Measurements from ENCODE around the gene PIGM.

The PIGM gene

GRCh38 chr1:159992161-159992560 lies 39.6 kb downstream of the PIGM start:
- H3K79me1 ChIP-seq (ENCODE audit: low read length): no peaks in the 10 kb centered on the region
- no CpG with 5 or more reads among the region's 1 CpG for WGBS (ENCODE audit: extremely low coverage, insufficient coverage, insufficient read length)

GRCh38 chr1:159991513-159991912 lies 40.3 kb downstream of the PIGM start:
- H4K91ac ChIP-seq (ENCODE audit: low read depth, low read length): no peak overlapping the region

More at GRCh38 chr1:159992161-159992560, 39.6 kb downstream of the PIGM start:
- Histone ChIP-seq H3K9me3 (ENCODE audit: insufficient read depth, low read depth, low read length) (no peaks in the 10 kb centered on the region), H3K18ac (ENCODE audit: low read length) (no peak overlapping the region), H2AK5ac (ENCODE audit: low read length) (no peak overlapping the region), H3K79me2 (ENCODE audit: control insufficient read depth, insufficient read depth, low read length, poor library complexity) (no peaks in the 10 kb centered on the region), H3K36me3 (ENCODE audit: control insufficient read depth in 1 of 2, insufficient read depth in 2 of 2, low read length in 2 of 2) (no peaks in the 10 kb centered on the region), H3K14ac (ENCODE audit: low read length) (no peak overlapping the region), H3K4me1 (ENCODE audit: control insufficient read depth in 1 of 2, insufficient read depth in 2 of 2, low read length in 2 of 2) (peaks cover 0 to 2% of the 10 kb centered on the region in 2 experiments), H3K9ac (ENCODE audit: low read length) (no peak overlapping the region), H3K27ac (ENCODE audit: low read depth, low read length) (no peak overlapping the region), H3K4me2 (ENCODE audit: low read length) (no peak overlapping the region), H4K91ac (ENCODE audit: low read depth, low read length) (no peak overlapping the region), H3K27me3 (ENCODE audit: insufficient read depth, low read length) (no peaks in the 10 kb centered on the region), H2BK120ac (ENCODE audit: insufficient read depth, low read length, poor library complexity) (no peak overlapping the region), H2BK5ac (ENCODE audit: low read depth, low read length, poor library complexity) (no peak overlapping the region), H2BK12ac (ENCODE audit: low read length) (no peak overlapping the region), H4K12ac (ENCODE audit: low read depth, low read length) (no peak overlapping the region), H3K23ac (ENCODE audit: low read length) (no peak overlapping the region), H2AFZ (ENCODE audit: insufficient read depth, low read length, poor library complexity) (no peak overlapping the region), H3K4me3 (ENCODE audit: low read depth, low read length) (no peak overlapping the region), H4K8ac (ENCODE audit: low read depth, low read length) (no peak overlapping the region), H3K4ac (ENCODE audit: low read depth, low read length) (no peak overlapping the region)
- DNase-seq: no peak

GRCh38 chr1:159990005-159990404 lies 41.8 kb downstream of the PIGM start:
- Histone ChIP-seq H2BK12ac (ENCODE audit: low read length) (no peak overlapping the region), H3K4me3 (ENCODE audit: low read depth, low read length) (no peak overlapping the region), H3K14ac (ENCODE audit: low read length) (no peak overlapping the region), H3K27me3 (ENCODE audit: insufficient read depth, low read length) (no peaks in the 10 kb centered on the region), H3K9ac (ENCODE audit: low read length) (no peak overlapping the region), H3K23ac (ENCODE audit: low read length) (no peak overlapping the region), H3K4me1 (ENCODE audit: control insufficient read depth in 1 of 2, insufficient read depth in 2 of 2, low read length in 2 of 2) (no peaks in the 10 kb centered on the region), H3K27ac (ENCODE audit: low read depth, low read length) (no peak overlapping the region), H2AK5ac (ENCODE audit: low read length) (no peak overlapping the region), H3K9me3 (ENCODE audit: insufficient read depth, low read depth, low read length) (no peaks in the 10 kb centered on the region), H3K4ac (ENCODE audit: low read depth, low read length) (no peak overlapping the region), H3K79me2 (ENCODE audit: control insufficient read depth, insufficient read depth, low read length, poor library complexity) (no peaks in the 10 kb centered on the region), H3K18ac (ENCODE audit: low read length) (no peak overlapping the region), H2AFZ (ENCODE audit: insufficient read depth, low read length, poor library complexity) (no peak overlapping the region), H4K12ac (ENCODE audit: low read depth, low read length) (no peak overlapping the region), H4K91ac (ENCODE audit: low read depth, low read length) (no peak overlapping the region), H3K79me1 (ENCODE audit: low read length) (no peaks in the 10 kb centered on the region), H3K4me2 (ENCODE audit: low read length) (no peak overlapping the region), H2BK120ac (ENCODE audit: insufficient read depth, low read length, poor library complexity) (no peak overlapping the region), H3K36me3 (ENCODE audit: control insufficient read depth in 1 of 2, insufficient read depth in 2 of 2, low read length in 2 of 2) (no peaks in the 10 kb centered on the region), H2BK5ac (ENCODE audit: low read depth, low read length, poor library complexity) (no peak overlapping the region), H4K8ac (ENCODE audit: low read depth, low read length) (no peak overlapping the region)
- WGBS (ENCODE audit: extremely low coverage, insufficient coverage, insufficient read length): no CpG with 5 or more reads among the region's 5 CpGs
- no peak for DNase-seq

More at GRCh38 chr1:159991513-159991912, 40.3 kb downstream of the PIGM start:
- Histone ChIP-seq H2AFZ (ENCODE audit: insufficient read depth, low read length, poor library complexity) (no peak overlapping the region), H3K18ac (ENCODE audit: low read length) (no peak overlapping the region), H3K9me3 (ENCODE audit: insufficient read depth, low read depth, low read length) (no peaks in the 10 kb centered on the region), H3K36me3 (ENCODE audit: control insufficient read depth in 1 of 2, insufficient read depth in 2 of 2, low read length in 2 of 2) (no peaks in the 10 kb centered on the region), H2BK5ac (ENCODE audit: low read depth, low read length, poor library complexity) (no peak overlapping the region), H3K4me3 (ENCODE audit: low read depth, low read length) (no peak overlapping the region), H3K23ac (ENCODE audit: low read length) (no peak overlapping the region), H3K27ac (ENCODE audit: low read depth, low read length) (no peak overlapping the region), H2BK120ac (ENCODE audit: insufficient read depth, low read length, poor library complexity) (no peak overlapping the region), H3K4me1 (ENCODE audit: control insufficient read depth in 1 of 2, insufficient read depth in 2 of 2, low read length in 2 of 2) (no peaks in the 10 kb centered on the region), H3K79me1 (ENCODE audit: low read length) (no peaks in the 10 kb centered on the region), H2AK5ac (ENCODE audit: low read length) (no peak overlapping the region), H3K9ac (ENCODE audit: low read length) (no peak overlapping the region), H3K79me2 (ENCODE audit: control insufficient read depth, insufficient read depth, low read length, poor library complexity) (no peaks in the 10 kb centered on the region), H4K12ac (ENCODE audit: low read depth, low read length) (no peak overlapping the region), H3K14ac (ENCODE audit: low read length) (no peak overlapping the region), H3K4me2 (ENCODE audit: low read length) (no peak overlapping the region), H4K8ac (ENCODE audit: low read depth, low read length) (no peak overlapping the region), H3K27me3 (ENCODE audit: insufficient read depth, low read length) (no peaks in the 10 kb centered on the region), H2BK12ac (ENCODE audit: low read length) (no peak overlapping the region), H3K4ac (ENCODE audit: low read depth, low read length) (no peak overlapping the region)
- peak in 1 of 2 donors; percentile 10 for DNase-seq
- WGBS (ENCODE audit: extremely low coverage, insufficient coverage, insufficient read length): no CpG with 5 or more reads among the region's 4 CpGs

- Histone ChIP-seq H2BK120ac (ENCODE audit: insufficient read depth, low read length, poor library complexity) (no peak overlapping the region), H3K27ac (ENCODE audit: low read depth, low read length) (no peak overlapping the region), H3K79me1 (ENCODE audit: low read length) (no peaks in the 10 kb centered on the region), H3K9ac (ENCODE audit: low read length) (no peak overlapping the region), H3K4ac (ENCODE audit: low read depth, low read length) (no peak overlapping the region), H3K27me3 (ENCODE audit: insufficient read depth, low read length) (no peaks in the 10 kb centered on the region), H3K9me3 (ENCODE audit: insufficient read depth, low read depth, low read length) (no peaks in the 10 kb centered on the region), H2BK12ac (ENCODE audit: low read length) (no peak overlapping the region), H3K18ac (ENCODE audit: low read length) (no peak overlapping the region), H2AFZ (ENCODE audit: insufficient read depth, low read length, poor library complexity) (no peak overlapping the region), H2BK5ac (ENCODE audit: low read depth, low read length, poor library complexity) (no peak overlapping the region), H3K4me1 (ENCODE audit: control insufficient read depth in 1 of 2, insufficient read depth in 2 of 2, low read length in 2 of 2) (no peaks in the 10 kb centered on the region), H3K36me3 (ENCODE audit: control insufficient read depth in 1 of 2, insufficient read depth in 2 of 2, low read length in 2 of 2) (no peaks in the 10 kb centered on the region), H2AK5ac (ENCODE audit: low read length) (no peak overlapping the region), H4K8ac (ENCODE audit: low read depth, low read length) (no peak overlapping the region), H4K91ac (ENCODE audit: low read depth, low read length) (no peak overlapping the region), H3K4me3 (ENCODE audit: low read depth, low read length) (no peak overlapping the region), H4K12ac (ENCODE audit: low read depth, low read length) (no peak overlapping the region), H3K79me2 (ENCODE audit: control insufficient read depth, insufficient read depth, low read length, poor library complexity) (no peaks in the 10 kb centered on the region), H3K23ac (ENCODE audit: low read length) (no peak overlapping the region), H3K4me2 (ENCODE audit: low read length) (no peak overlapping the region), H3K14ac (ENCODE audit: low read length) (no peak overlapping the region)
- no CpG with 5 or more reads among the region's 3 CpGs for WGBS (ENCODE audit: extremely low coverage, insufficient coverage, insufficient read length)
- no peak for DNase-seq
These were observed 42.2 kb downstream of the PIGM start for GRCh38 chr1:159989581-159989980.

All from trophoblast cell (in vitro differentiated cells and primary cell).